HG03039 (cell line): ENCODE data around the gene TSPEAR.

Experiments used
- ATAC-seq: cut with Tn5 transposase; IDR thresholded peaks from one replicate; pipeline ENCODE4 v1.9.1; 2021; ENCODE audit warnings: mild to moderate bottlenecking, moderate library complexity; ENCODE audit not compliant: unreplicated experiment

The TSPEAR gene

GRCh38 chr21:44711327-44712202 lies at the start of gene TSPEAR:
TSS of gene TSPEAR (minus strand) at chr21:44711572. CDS start at chr21:44711514, 58 bp downstream.
- no peak for ATAC-seq

- no peak for ATAC-seq
These were observed 49.0 kb upstream of the TSPEAR start for GRCh38 chr21:44760376-44760775.

- ATAC-seq: no peak
These were observed 48.4 kb upstream of the TSPEAR start for GRCh38 chr21:44759628-44760285.

- no peak for ATAC-seq
These were observed 47.6 kb upstream of the TSPEAR start for GRCh38 chr21:44758781-44759627.

- no peak for ATAC-seq
These were observed 46.8 kb upstream of the TSPEAR start for GRCh38 chr21:44758141-44758561.

- ATAC-seq: no peak
These were observed 46.4 kb upstream of the TSPEAR start for GRCh38 chr21:44757731-44758130.

- ATAC-seq: no peak
These were observed 45.2 kb upstream of the TSPEAR start for GRCh38 chr21:44756423-44757185.

GRCh38 chr21:44755227-44755626 lies 43.9 kb upstream of the TSPEAR start:
- no peak for ATAC-seq

GRCh38 chr21:44753357-44753756 lies 42.0 kb upstream of the TSPEAR start:
- no peak for ATAC-seq

GRCh38 chr21:44752671-44753235 lies 41.4 kb upstream of the TSPEAR start:
- no peak for ATAC-seq

GRCh38 chr21:44751799-44752636 lies 40.6 kb upstream of the TSPEAR start:
- ATAC-seq: no peak

GRCh38 chr21:44751186-44751798 lies 39.9 kb upstream of the TSPEAR start:
- no peak for ATAC-seq

- no peak for ATAC-seq
These were observed 39.3 kb upstream of the TSPEAR start for GRCh38 chr21:44750675-44751025.

- no peak for ATAC-seq
These were observed 38.6 kb upstream of the TSPEAR start for GRCh38 chr21:44749759-44750674.

- no peak for ATAC-seq
These were observed 37.9 kb upstream of the TSPEAR start for GRCh38 chr21:44749116-44749758.

GRCh38 chr21:44748621-44749020 lies 37.2 kb upstream of the TSPEAR start:
- ATAC-seq: no peak

- no peak for ATAC-seq
These were observed 31.2 kb upstream of the TSPEAR start for GRCh38 chr21:44742418-44743153.
